Measurements from ENCODE around the gene HOXD12. TPM values are rescaled to one million over a fixed set of nuclear protein-coding genes. Genes with fewer than 3 reads are reported as not detected.

The HOXD12 gene
- total RNA-seq, 1 experiment from 2014 or later = 0.27 TPM

- no peak for TF ChIP-seq REST (IDR thresholded peaks at IDR 0.05; ENCODE audit: low read depth)
These were observed 33.8 kb downstream of the HOXD12 start (continued) for GRCh38 chr2:176133389-176133788.

- BruUV-seq (replicated peaks) = no TSS peak
- H3K9ac ChIP-seq (ENCODE audit: low read length) = no peak overlapping the region
- no peak overlapping the region for H2AFZ ChIP-seq (ENCODE audit: low read depth, low read length, poor library complexity, severe bottlenecking)
- no peaks in the 10 kb centered on the region for H3K79me2 ChIP-seq (ENCODE audit: insufficient read depth, low read length)
- no peak for ATAC-seq
- no peak overlapping the region for H3K4me2 ChIP-seq (ENCODE audit: low read length)
- no peaks in the 10 kb centered on the region for H3K9me2 ChIP-seq (ENCODE audit: insufficient read depth)
- no peak overlapping the region for H3K27ac ChIP-seq (ENCODE audit: low read depth, low read length)
- no peaks in the 10 kb centered on the region for H3K27me3 ChIP-seq (ENCODE audit: insufficient read depth, low read length)
- ChIA-PET POLR2A (no interaction called here), RAD21 (ENCODE audit: low non-redundant PET in 1 of 2, low total read pairs in 2 of 2, uncharacterized antibody in 2 of 2, unreplicated experiment in 2 of 2) (no interaction called here), CTCF (interaction anchor here (1.1 to 1.4 kb wide), 3 partner anchors 321 to 520 kb away, joined by 3 to 5 read pairs (median 4); no protein-coding TSS in a partner anchor)
- peaks cover 9 to 26% of the 10 kb centered on the region in 2 experiments; a peak in 3 of 4 replicates for H3K4me1 ChIP-seq (ENCODE audit: control insufficient read depth in 1 of 2, insufficient read depth in 2 of 2, low read length in 2 of 2)
- TF ChIP-seq ATF3 (IDR thresholded peaks at IDR 0.05) (no peak), MAX (IDR thresholded peaks at IDR 0.05) (no peak), TCF7L2 (IDR thresholded peaks at IDR 0.05; ENCODE audit: borderline replicate concordance, extremely low read depth, insufficient read depth, insufficient read length) (no peak), RAD21 (IDR thresholded peaks at IDR 0.05; ENCODE audit: low read depth) (no peak), CEBPB (IDR thresholded peaks at IDR 0.05; ENCODE audit: low read depth) (no peak), POLR2AphosphoS5 (IDR thresholded peaks at IDR 0.05; ENCODE audit: low read depth, low read length) (no peak), POLR2A (IDR thresholded peaks at IDR 0.05; ENCODE audit: borderline replicate concordance, extremely low read depth, insufficient read depth, insufficient read length) (no peak), ZBTB33 (IDR thresholded peaks at IDR 0.05; ENCODE audit: extremely low read depth, insufficient replicate concordance, low read length) (no peak), ZNF274 (IDR thresholded peaks at IDR 0.05; ENCODE audit: low read depth, low read length) (no peak), ZFX (IDR thresholded peaks at IDR 0.05) (no peak), SIN3A (IDR thresholded peaks at IDR 0.05; ENCODE audit: low read depth) (no peak), ELF1 (IDR thresholded peaks at IDR 0.05; ENCODE audit: borderline replicate concordance, low read depth) (no peak), CTCF (IDR thresholded peaks at IDR 0.05 in 2 of 3, conservative IDR thresholded peaks at IDR 0.05 in 1 of 3; ENCODE audit: borderline replicate concordance in 1 of 3, insufficient read depth in 1 of 3, low read depth in 2 of 3, low read length in 2 of 3) (no peak), YY1 (IDR thresholded peaks at IDR 0.05; ENCODE audit: extremely low read depth, insufficient replicate concordance, low read depth, low read length) (no peak), EGR1 (IDR thresholded peaks at IDR 0.05; ENCODE audit: low read depth) (no peak), EZH2phosphoT487 (IDR thresholded peaks at IDR 0.05; ENCODE audit: borderline replicate concordance) (no peak), JUND (IDR thresholded peaks at IDR 0.05) (no peak)
- DNase-seq (ENCODE audit: low read depth, low spot score) = no peak
- no peak overlapping the region for H3K4me3 ChIP-seq (replicated peaks in 1 of 2; ENCODE audit: low read depth in 1 of 2, low read length in 2 of 2)
- H3K36me3 ChIP-seq (ENCODE audit: control insufficient read depth in 1 of 2, insufficient read depth in 2 of 2, low read length in 2 of 2) = no peaks in the 10 kb centered on the region
- no peaks in the 10 kb centered on the region for H4K20me1 ChIP-seq (ENCODE audit: insufficient read depth)
- H3K9me3 ChIP-seq (ENCODE audit: control insufficient read depth in 1 of 2, insufficient read depth in 1 of 2, low read depth in 1 of 2, low read length in 2 of 2) = no peaks in the 10 kb centered on the region
- intact Hi-C loops (cut with micrococcal nuclease) = no loop called here
These were observed 34.4 kb downstream of the HOXD12 start for GRCh38 chr2:176134035-176134434.

Measured in HCT116 (cell line).